Measurements from ENCODE around the gene EFNA2.

Gene EFNA2

GRCh38 chr19:1238369-1239303 is 47.0 kb upstream of the EFNA2 start:
- ChIA-PET POLR2A (interaction anchor here (2.0 to 10.1 kb wide), 2 partner anchors 16 to 28 kb away, joined by 8 to 375 read pairs; partner anchors contain the start of gene CIRBP), CTCF (interaction anchor here (0.6 to 1.7 kb wide), 2 partner anchors 110 to 125 kb away, joined by 4 to 6 read pairs; no protein-coding TSS in a partner anchor)
- no peak for TF ChIP-seq HDGF (IDR thresholded peaks at IDR 0.05; ENCODE audit: borderline replicate concordance)
- no peak for TF ChIP-seq ZNF384 (IDR thresholded peaks at IDR 0.05)
- TF ChIP-seq CTBP1 (IDR thresholded peaks at IDR 0.05; ENCODE audit: borderline replicate concordance) = no peak
- no peak for TF ChIP-seq FOXK2 (IDR thresholded peaks at IDR 0.05)
- no peak for TF ChIP-seq FOXA1 (IDR thresholded peaks at IDR 0.05)
- TF ChIP-seq L3MBTL2 (conservative IDR thresholded peaks at IDR 0.05) = no peak
- TF ChIP-seq SUZ12 (IDR thresholded peaks at IDR 0.05) = no peak
- TF ChIP-seq FOXM1 (IDR thresholded peaks at IDR 0.05; ENCODE audit: borderline replicate concordance) = no peak
- no peak for TF ChIP-seq PKNOX1 (IDR thresholded peaks at IDR 0.05)
- TF ChIP-seq ARNT (IDR thresholded peaks at IDR 0.05) = no peak
- TF ChIP-seq TARDBP (IDR thresholded peaks at IDR 0.05) = no peak
- TF ChIP-seq LEF1 (IDR thresholded peaks at IDR 0.05; ENCODE audit: borderline replicate concordance) = no peak
- no peak for TF ChIP-seq BHLHE40 (IDR thresholded peaks at IDR 0.05; ENCODE audit: borderline replicate concordance)
- TF ChIP-seq SP1 (IDR thresholded peaks at IDR 0.05) = no peak
- TF ChIP-seq ELF4 (IDR thresholded peaks at IDR 0.05) = no peak
- no peak for TF ChIP-seq NFRKB (IDR thresholded peaks at IDR 0.05)
- DNase-seq (ENCODE audit: extremely low spot score) = no peak

GRCh38 chr19:1239420-1239795 is 46.3 kb upstream of the EFNA2 start:
- ChIA-PET CTCF (interaction anchor here (1.7 kb wide), 1 partner anchor 126 kb away, joined by 6 read pairs; no protein-coding TSS in a partner anchor), POLR2A (interaction anchor here (1.1 to 10.1 kb wide), 3 partner anchors 17 to 27 kb away, joined by 3 to 375 read pairs (median 8); partner anchors contain the start of gene CIRBP)
- TF ChIP-seq NFRKB (IDR thresholded peaks at IDR 0.05) (no peak), LEF1 (IDR thresholded peaks at IDR 0.05; ENCODE audit: borderline replicate concordance) (no peak), ELF4 (IDR thresholded peaks at IDR 0.05) (no peak), HDGF (IDR thresholded peaks at IDR 0.05; ENCODE audit: borderline replicate concordance) (no peak), SP1 (IDR thresholded peaks at IDR 0.05) (no peak), CTBP1 (IDR thresholded peaks at IDR 0.05; ENCODE audit: borderline replicate concordance) (no peak)
- DNase-seq (ENCODE audit: extremely low spot score) = no peak

GRCh38 chr19:1239796-1240737 is 45.6 kb upstream of the EFNA2 start:
- no peak for TF ChIP-seq BHLHE40 (IDR thresholded peaks at IDR 0.05; ENCODE audit: borderline replicate concordance)
- TF ChIP-seq PKNOX1 (IDR thresholded peaks at IDR 0.05) = no peak
- TF ChIP-seq L3MBTL2 (conservative IDR thresholded peaks at IDR 0.05) = no peak
- TF ChIP-seq FOXK2 (IDR thresholded peaks at IDR 0.05) = no peak
- TF ChIP-seq FOXM1 (IDR thresholded peaks at IDR 0.05; ENCODE audit: borderline replicate concordance) = peak; percentile 85; the same call in 1 of the 2 replicates
- no peak for TF ChIP-seq HDGF (IDR thresholded peaks at IDR 0.05; ENCODE audit: borderline replicate concordance)
- no peak for TF ChIP-seq SUZ12 (IDR thresholded peaks at IDR 0.05)
- no peak for TF ChIP-seq FOXA1 (IDR thresholded peaks at IDR 0.05)
- TF ChIP-seq CTBP1 (IDR thresholded peaks at IDR 0.05; ENCODE audit: borderline replicate concordance) = no peak
- no peak for TF ChIP-seq ZNF384 (IDR thresholded peaks at IDR 0.05)
- no peak for TF ChIP-seq ELF4 (IDR thresholded peaks at IDR 0.05)
- TF ChIP-seq ARNT (IDR thresholded peaks at IDR 0.05) = peak; percentile 84
- peak; percentile 92 for TF ChIP-seq LEF1 (IDR thresholded peaks at IDR 0.05; ENCODE audit: borderline replicate concordance)
- no peak for TF ChIP-seq NFRKB (IDR thresholded peaks at IDR 0.05)
- no peak for TF ChIP-seq TARDBP (IDR thresholded peaks at IDR 0.05)
- no peak for TF ChIP-seq SP1 (IDR thresholded peaks at IDR 0.05)
- ChIA-PET POLR2A (interaction anchor here (1.1 to 10.1 kb wide), 4 partner anchors 17 to 31 kb away, joined by 3 to 375 read pairs (median 6); partner anchors contain the start of gene CIRBP), CTCF (interaction anchor here (0.5 to 1.7 kb wide), 3 partner anchors 19 to 397 kb away, joined by 5 to 6 read pairs (median 6); no protein-coding TSS in a partner anchor)
- peak; percentile 97 for DNase-seq (ENCODE audit: extremely low spot score)

- TF ChIP-seq SP1 (IDR thresholded peaks at IDR 0.05) = no peak
- no peak for TF ChIP-seq HDGF (IDR thresholded peaks at IDR 0.05; ENCODE audit: borderline replicate concordance)
- TF ChIP-seq TARDBP (IDR thresholded peaks at IDR 0.05) = no peak
- no peak for TF ChIP-seq LEF1 (IDR thresholded peaks at IDR 0.05; ENCODE audit: borderline replicate concordance)
- no peak for TF ChIP-seq NFRKB (IDR thresholded peaks at IDR 0.05)
- TF ChIP-seq ZNF384 (IDR thresholded peaks at IDR 0.05) = no peak
- no peak for TF ChIP-seq ARNT (IDR thresholded peaks at IDR 0.05)
- no peak for TF ChIP-seq FOXA1 (IDR thresholded peaks at IDR 0.05)
- no peak for TF ChIP-seq ELF4 (IDR thresholded peaks at IDR 0.05)
- no peak for TF ChIP-seq FOXM1 (IDR thresholded peaks at IDR 0.05; ENCODE audit: borderline replicate concordance)
- TF ChIP-seq L3MBTL2 (conservative IDR thresholded peaks at IDR 0.05) = no peak
- no peak for TF ChIP-seq PKNOX1 (IDR thresholded peaks at IDR 0.05)
- no peak for TF ChIP-seq CTBP1 (IDR thresholded peaks at IDR 0.05; ENCODE audit: borderline replicate concordance)
- no peak for TF ChIP-seq BHLHE40 (IDR thresholded peaks at IDR 0.05; ENCODE audit: borderline replicate concordance)
- TF ChIP-seq FOXK2 (IDR thresholded peaks at IDR 0.05) = no peak
- TF ChIP-seq SUZ12 (IDR thresholded peaks at IDR 0.05) = no peak
- ChIA-PET POLR2A (interaction anchor here (0.9 to 10.1 kb wide), 5 partner anchors 19 to 33 kb away, joined by 3 to 375 read pairs (median 4); partner anchors contain the start of gene CIRBP), CTCF (interaction anchor here (0.5 to 1.5 kb wide), 4 partner anchors 20 to 398 kb away, joined by 3 to 8 read pairs (median 6); no protein-coding TSS in a partner anchor)
- DNase-seq (ENCODE audit: extremely low spot score) = no peak
Measured at GRCh38 chr19:1240925-1241324, 44.7 kb upstream of the EFNA2 start.

Data from HEK293T (cell line).